Neuronal stem cell (in vitro differentiated cells): Measurements from ENCODE around the gene RNF220.
A peak's percentile ranks its signal among the peaks of the same experiment; 100 is the strongest.

Experiments
- DNase-seq: peaks from one replicate; pipeline ENCODE4 v3.0.0-alpha.2; 2013; ENCODE audit warnings: low spot score
- H2AFZ ChIP-seq: one replicate; pipeline ENCODE4 v1.6.1; 2013; ENCODE audit warnings: mild to moderate bottlenecking, low read length, inconsistent platforms
- H2AK5ac ChIP-seq: 2 replicates; pipeline ENCODE4 v1.6.1; 2013; ENCODE audit warnings: low read depth, mild to moderate bottlenecking, inconsistent platforms, low read length, moderate library complexity, mixed read lengths
- H2BK120ac ChIP-seq: 2 replicates; pipeline ENCODE4 v1.6.1; 2013; ENCODE audit warnings: low read depth, mild to moderate bottlenecking, inconsistent platforms, low read length, moderate library complexity, mixed read lengths
- H2BK12ac ChIP-seq: one replicate; pipeline ENCODE4 v1.6.1; 2013; ENCODE audit warnings: low read length, inconsistent platforms
- H2BK15ac ChIP-seq: 2 replicates; pipeline ENCODE4 v1.6.1; 2013; ENCODE audit warnings: mild to moderate bottlenecking, low read length, inconsistent platforms, mixed read lengths
- H2BK5ac ChIP-seq: one replicate; pipeline ENCODE4 v1.6.1; 2013; ENCODE audit warnings: inconsistent platforms, mild to moderate bottlenecking, low read length, moderate library complexity
- H3K14ac ChIP-seq: one replicate; pipeline ENCODE4 v1.6.1; 2013; ENCODE audit warnings: low read length, inconsistent platforms
- H3K18ac ChIP-seq: 2 replicates; pipeline ENCODE4 v1.6.1; 2013; ENCODE audit warnings: low read length, inconsistent platforms
- H3K23ac ChIP-seq: 2 replicates; pipeline ENCODE4 v1.6.1; 2013; ENCODE audit warnings: low read depth, mild to moderate bottlenecking, mixed read lengths, low read length, inconsistent platforms; ENCODE audit not compliant: poor library complexity
- H3K27ac ChIP-seq: replicated peaks from 3 replicates; pipeline ENCODE4 v1.5.1; 2013; ENCODE audit warnings: low read length, inconsistent platforms
- H3K27me3 ChIP-seq, 3 experiments: 2 replicates each; pipeline ENCODE4 v1.6.1; 2013; ENCODE audit warnings: low read length in 3 of 3, mild to moderate bottlenecking in 2 of 3, inconsistent platforms in 1 of 3, low read depth in 1 of 3, mixed read lengths in 1 of 3, moderate library complexity in 1 of 3; ENCODE audit not compliant: control insufficient read depth in 3 of 3, insufficient read depth in 3 of 3
- H3K36me3 ChIP-seq, 2 donors: replicated peaks in 1 of 2; 2 replicates each; pipeline ENCODE4 v1.6.1; 2013; ENCODE audit warnings: low read length in 2 of 2; ENCODE audit not compliant: control insufficient read depth in 2 of 2, insufficient read depth in 2 of 2
- H3K4ac ChIP-seq: 2 replicates; pipeline ENCODE4 v1.6.1; 2013; ENCODE audit warnings: inconsistent platforms, mild to moderate bottlenecking, low read length, moderate library complexity
- H3K4me1 ChIP-seq, 2 donors: 1 replicate in 1 of 2; 2 replicates in 1 of 2; pipeline ENCODE4 v1.6.1; 2013; ENCODE audit warnings: low read length in 2 of 2, low read depth in 1 of 2; ENCODE audit not compliant: control insufficient read depth in 2 of 2, insufficient read depth in 1 of 2
- H3K4me2 ChIP-seq: one replicate; pipeline ENCODE4 v1.6.1; 2013; ENCODE audit warnings: mild to moderate bottlenecking, low read length, inconsistent platforms; ENCODE audit not compliant: insufficient read depth, poor library complexity, severe bottlenecking
- H3K4me3 ChIP-seq, 2 donors: 2 replicates each; pipeline ENCODE4 v1.5.1; 2013; ENCODE audit warnings: low read length in 2 of 2, mild to moderate bottlenecking in 2 of 2, inconsistent platforms in 1 of 2, moderate library complexity in 1 of 2
- H3K79me1 ChIP-seq: one replicate; pipeline ENCODE4 v1.6.1; 2013; ENCODE audit warnings: low read depth, mild to moderate bottlenecking, inconsistent platforms, low read length, moderate library complexity
- H3K9ac ChIP-seq: one replicate; pipeline ENCODE4 v1.6.1; 2013; ENCODE audit warnings: mild to moderate bottlenecking, low read depth, low read length, inconsistent platforms; ENCODE audit not compliant: poor library complexity
- H3K9me3 ChIP-seq, 2 donors: replicated peaks in 1 of 2; 2 replicates each; pipeline versions ENCODE3 to v1.6.1; 2013; ENCODE audit warnings: low read length in 2 of 2, mild to moderate bottlenecking in 2 of 2, inconsistent platforms in 1 of 2, low read depth in 1 of 2, mixed read lengths in 1 of 2, moderate library complexity in 1 of 2; ENCODE audit not compliant: control insufficient read depth in 2 of 2, insufficient read depth in 1 of 2
- H4K8ac ChIP-seq: one replicate; pipeline ENCODE4 v1.6.1; 2013; ENCODE audit warnings: low read depth, mild to moderate bottlenecking, inconsistent platforms, low read length, moderate library complexity
- H4K91ac ChIP-seq: one replicate; pipeline ENCODE4 v1.6.1; 2013; ENCODE audit warnings: low read length, low read depth, mild to moderate bottlenecking, inconsistent platforms; ENCODE audit not compliant: poor library complexity
- WGBS, 2 donors: extraction: QIAGEN DNeasy Blood & Tissue Kit; methylation state at CpG; one replicate each; pipeline ENCODE4 v1.1.7; 2013; ENCODE audit warnings: missing lambda C conversion rate in 2 of 2, mixed read lengths in 1 of 2; ENCODE audit not compliant: insufficient read length in 2 of 2, insufficient replicate concordance in 1 of 2; ENCODE audit errors: extremely low coverage in 2 of 2; 5-methylcytosine and 5-hydroxymethylcytosine counted together

The RNF220 gene

DNA sequence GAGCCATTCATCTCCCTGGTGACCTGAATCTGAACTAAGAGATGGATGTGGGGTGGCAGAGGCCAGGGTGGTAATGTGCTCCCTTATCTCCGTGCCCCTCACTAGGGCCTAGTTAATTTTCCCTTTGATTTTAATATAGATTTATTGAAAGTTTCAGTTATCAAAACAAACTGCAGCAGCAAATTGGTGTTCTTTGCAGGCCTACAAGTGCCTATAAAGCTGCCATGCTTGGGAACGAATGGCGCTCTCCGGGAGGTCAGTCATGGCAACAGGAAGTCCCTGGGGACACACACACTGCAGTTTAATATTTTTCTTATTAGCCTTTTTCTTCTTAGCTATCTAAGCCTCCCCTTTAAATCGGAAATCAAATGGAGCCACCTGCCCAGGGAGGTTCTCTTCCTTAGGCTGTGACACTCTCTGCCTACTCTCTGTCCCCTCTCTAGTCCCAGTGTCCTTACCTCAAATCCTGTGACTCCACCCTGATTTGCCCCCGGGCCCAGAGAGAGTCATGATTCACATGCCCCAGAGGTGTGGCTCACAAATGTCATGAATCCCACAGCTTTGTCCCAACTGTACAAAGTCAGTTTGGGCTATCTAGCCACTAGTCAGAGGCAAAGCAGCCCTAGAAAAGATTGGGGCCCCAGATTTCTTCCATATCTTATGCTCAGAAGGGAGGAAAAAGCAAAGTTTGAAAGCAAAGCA, 45.7 kb upstream of the RNF220 start:
- DNase-seq: no peak
- no peak overlapping the region for H2BK120ac ChIP-seq
- H3K4me2 ChIP-seq: no peak overlapping the region
- H3K27ac ChIP-seq: no peak overlapping the region
- no peak overlapping the region for H3K14ac ChIP-seq
- no peak overlapping the region for H3K4ac ChIP-seq
- no peak overlapping the region for H3K18ac ChIP-seq
- no peaks in the 10 kb centered on the region for H3K36me3 ChIP-seq
- H2AFZ ChIP-seq: peak overlapping the region; percentile 31
- no peak overlapping the region for H4K91ac ChIP-seq
- no peak overlapping the region for H2BK5ac ChIP-seq
- H2BK12ac ChIP-seq: no peak overlapping the region
- no peak overlapping the region for H3K9ac ChIP-seq
- H4K8ac ChIP-seq: no peak overlapping the region
- no CpG with 5 or more reads among the region's 6 CpGs for WGBS, 2 donors
- H2BK15ac ChIP-seq: no peak overlapping the region
- H3K79me1 ChIP-seq: peaks cover 4% of the 10 kb centered on the region
- H2AK5ac ChIP-seq: no peak overlapping the region
- no peak overlapping the region for H3K4me3 ChIP-seq
- no peak overlapping the region for H3K23ac ChIP-seq
- peaks cover 0 to 19% (median 0%) of the 10 kb centered on the region in 3 experiments for H3K27me3 ChIP-seq
- no peaks in the 10 kb centered on the region for H3K9me3 ChIP-seq
- peaks cover 3 to 7% of the 10 kb centered on the region in 2 donors for H3K4me1 ChIP-seq

- Histone ChIP-seq H2BK5ac (no peak overlapping the region), H3K14ac (no peak overlapping the region), H3K18ac (no peak overlapping the region), H3K4me3 (no peak overlapping the region), H4K91ac (no peak overlapping the region), H3K4me2 (no peak overlapping the region), H3K79me1 (no peaks in the 10 kb centered on the region), H2AK5ac (no peak overlapping the region), H3K27ac (no peak overlapping the region), H2BK12ac (no peak overlapping the region), H3K27me3 (peaks cover 0 to 40% (median 0%) of the 10 kb centered on the region in 3 experiments), H3K4ac (no peak overlapping the region), H3K4me1 (peaks cover 0 to 2% of the 10 kb centered on the region in 2 donors), H4K8ac (no peak overlapping the region), H3K23ac (no peak overlapping the region), H3K36me3 (no peaks in the 10 kb centered on the region), H2AFZ (no peak overlapping the region), H3K9ac (no peak overlapping the region), H3K9me3 (no peaks in the 10 kb centered on the region), H2BK15ac (no peak overlapping the region), H2BK120ac (no peak overlapping the region)
- no peak for DNase-seq
- no CpG with 5 or more reads among the region's 4 CpGs for WGBS, 2 donors
These were observed 43.6 kb upstream of the RNF220 start for GRCh38 chr1:44361478-44361877.

GRCh38 chr1:44366371-44366975, 38.6 kb upstream of the RNF220 start:
- H4K91ac ChIP-seq: no peak overlapping the region
- no peak overlapping the region for H2AFZ ChIP-seq
- H3K23ac ChIP-seq: no peak overlapping the region
- H3K4ac ChIP-seq: no peak overlapping the region
- peaks cover 0 to 76% (median 0%) of the 10 kb centered on the region in 3 experiments for H3K27me3 ChIP-seq
- H3K4me1 ChIP-seq: peaks cover 7 to 12% of the 10 kb centered on the region in 2 donors
- no peak for DNase-seq
- no peak overlapping the region for H3K4me3 ChIP-seq
- no peaks in the 10 kb centered on the region for H3K79me1 ChIP-seq
- H2BK120ac ChIP-seq: no peak overlapping the region
- no CpG with 5 or more reads among the region's 7 CpGs for WGBS, 2 donors
- H4K8ac ChIP-seq: no peak overlapping the region
- H3K27ac ChIP-seq: no peak overlapping the region
- H3K14ac ChIP-seq: no peak overlapping the region
- no peaks in the 10 kb centered on the region for H3K36me3 ChIP-seq
- no peak overlapping the region for H2AK5ac ChIP-seq
- H3K18ac ChIP-seq: no peak overlapping the region
- no peak overlapping the region for H3K9ac ChIP-seq
- no peak overlapping the region for H3K4me2 ChIP-seq
- no peak overlapping the region for H2BK12ac ChIP-seq
- no peak overlapping the region for H2BK15ac ChIP-seq
- no peaks in the 10 kb centered on the region for H3K9me3 ChIP-seq
- no peak overlapping the region for H2BK5ac ChIP-seq

GRCh38 chr1:44367944-44368343, 37.1 kb upstream of the RNF220 start:
- no CpG with 5 or more reads among the region's 1 CpG for WGBS, 2 donors
- peaks cover 0 to 75% (median 0%) of the 10 kb centered on the region in 3 experiments for H3K27me3 ChIP-seq
- no peak overlapping the region for H3K4ac ChIP-seq
- H3K36me3 ChIP-seq: no peaks in the 10 kb centered on the region
- H2AFZ ChIP-seq: no peak overlapping the region
- H3K23ac ChIP-seq: no peak overlapping the region
- no peak overlapping the region for H3K14ac ChIP-seq
- no peak overlapping the region for H4K91ac ChIP-seq
- H2BK12ac ChIP-seq: no peak overlapping the region
- H3K4me2 ChIP-seq: no peak overlapping the region
- H3K4me3 ChIP-seq: no peak overlapping the region
- no peak overlapping the region for H2BK120ac ChIP-seq
- no peaks in the 10 kb centered on the region for H3K79me1 ChIP-seq
- no peak overlapping the region for H3K27ac ChIP-seq
- no peaks in the 10 kb centered on the region for H3K9me3 ChIP-seq
- DNase-seq: no peak
- no peak overlapping the region for H3K9ac ChIP-seq
- peaks cover 7 to 12% of the 10 kb centered on the region in 2 donors for H3K4me1 ChIP-seq
- H2BK15ac ChIP-seq: no peak overlapping the region
- no peak overlapping the region for H2AK5ac ChIP-seq
- H3K18ac ChIP-seq: no peak overlapping the region
- H4K8ac ChIP-seq: no peak overlapping the region
- no peak overlapping the region for H2BK5ac ChIP-seq
